Activated naive CD8-positive, alpha-beta T cell (primary cell): ENCODE measurements around the gene ARRB1.

Experiments
- H3K27ac Mint-ChIP-seq: one replicate; pipeline ENCODE4 v1.8.0; 2021; ENCODE audit warnings: mixed read lengths
- H3K27me3 Mint-ChIP-seq: one replicate; pipeline ENCODE4 v1.8.0; 2021; ENCODE audit warnings: mixed read lengths
- H3K36me3 Mint-ChIP-seq: one replicate; pipeline ENCODE4 v1.8.0; 2021; ENCODE audit warnings: mixed read lengths
- H3K4me1 Mint-ChIP-seq: one replicate; pipeline ENCODE4 v1.8.0; 2021; ENCODE audit warnings: low read depth, mixed read lengths
- H3K4me3 Mint-ChIP-seq: one replicate; pipeline ENCODE4 v1.8.0; 2021; ENCODE audit warnings: mild to moderate bottlenecking, mixed read lengths
- H3K9me3 Mint-ChIP-seq: one replicate; pipeline ENCODE4 v1.8.0; 2021; ENCODE audit warnings: low read depth, mixed read lengths

Gene ARRB1

DNA sequence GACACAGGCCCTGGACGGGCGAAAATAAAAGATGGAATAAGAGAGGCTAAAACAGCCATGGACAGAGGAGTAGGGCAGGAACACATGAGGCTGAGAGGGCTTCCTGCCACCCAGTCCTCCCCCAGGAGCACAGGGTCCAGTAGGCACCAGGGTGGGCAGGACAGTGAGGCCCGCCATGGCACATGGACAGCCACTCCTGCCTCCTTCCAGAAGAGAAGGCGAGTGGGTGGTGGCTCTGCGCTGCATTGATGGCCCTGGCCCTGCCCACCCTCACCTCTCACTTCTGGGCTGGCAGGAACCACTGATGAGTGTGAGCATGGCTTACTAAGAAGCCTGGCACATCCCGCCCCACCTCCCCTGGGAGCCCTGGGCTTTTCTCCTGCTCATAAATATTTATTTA, 59.7 kb downstream of the ARRB1 start:
- no peak overlapping the region for H3K4me3 Mint-ChIP-seq
- H3K4me1 Mint-ChIP-seq = peaks cover 23% of the 10 kb centered on the region
- peak overlapping the region; percentile 19 for H3K27ac Mint-ChIP-seq
- H3K9me3 Mint-ChIP-seq = no peaks in the 10 kb centered on the region
- H3K27me3 Mint-ChIP-seq = no peaks in the 10 kb centered on the region
- peaks cover 8% of the 10 kb centered on the region for H3K36me3 Mint-ChIP-seq

DNA sequence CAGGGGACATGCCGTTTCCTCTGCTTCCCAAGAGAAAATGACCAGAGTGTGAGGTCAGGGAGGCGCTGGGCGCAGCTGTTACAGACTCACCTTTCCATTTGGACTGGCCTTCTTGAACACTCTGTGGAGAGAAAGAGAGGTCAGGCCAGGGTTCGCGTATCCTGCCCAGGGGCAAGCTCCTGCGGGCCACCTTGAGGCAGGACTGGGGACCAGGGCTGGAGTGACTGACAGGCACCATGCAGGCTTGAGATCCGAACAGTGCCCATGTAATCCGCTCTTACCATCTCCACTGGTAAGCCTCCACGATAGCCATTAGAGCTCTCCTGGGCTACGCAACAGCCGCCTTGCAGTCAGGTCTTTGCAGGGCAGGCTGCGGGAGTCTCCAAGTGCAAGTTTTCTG, 61.5 kb downstream of the ARRB1 start:
- Mint-ChIP-seq H3K9me3 (no peaks in the 10 kb centered on the region), H3K4me3 (no peak overlapping the region), H3K4me1 (peaks cover 18% of the 10 kb centered on the region), H3K27ac (no peak overlapping the region), H3K36me3 (peaks cover 2% of the 10 kb centered on the region), H3K27me3 (no peaks in the 10 kb centered on the region)

- peak overlapping the region; percentile 10 for H3K27ac Mint-ChIP-seq
- H3K36me3 Mint-ChIP-seq = peaks cover 2% of the 10 kb centered on the region
- no peaks in the 10 kb centered on the region for H3K9me3 Mint-ChIP-seq
- no peak overlapping the region for H3K4me3 Mint-ChIP-seq
- H3K27me3 Mint-ChIP-seq = no peaks in the 10 kb centered on the region
- peaks cover 18% of the 10 kb centered on the region for H3K4me1 Mint-ChIP-seq
These were observed 62.0 kb downstream of the ARRB1 start for GRCh38 chr11:75289511-75289760.

GRCh38 chr11:75287579-75287978, 63.9 kb downstream of the ARRB1 start:
- Mint-ChIP-seq H3K36me3 (peaks cover 2% of the 10 kb centered on the region), H3K4me1 (peaks cover 3% of the 10 kb centered on the region), H3K27ac (no peak overlapping the region), H3K9me3 (no peaks in the 10 kb centered on the region), H3K27me3 (no peaks in the 10 kb centered on the region), H3K4me3 (no peak overlapping the region)

DNA sequence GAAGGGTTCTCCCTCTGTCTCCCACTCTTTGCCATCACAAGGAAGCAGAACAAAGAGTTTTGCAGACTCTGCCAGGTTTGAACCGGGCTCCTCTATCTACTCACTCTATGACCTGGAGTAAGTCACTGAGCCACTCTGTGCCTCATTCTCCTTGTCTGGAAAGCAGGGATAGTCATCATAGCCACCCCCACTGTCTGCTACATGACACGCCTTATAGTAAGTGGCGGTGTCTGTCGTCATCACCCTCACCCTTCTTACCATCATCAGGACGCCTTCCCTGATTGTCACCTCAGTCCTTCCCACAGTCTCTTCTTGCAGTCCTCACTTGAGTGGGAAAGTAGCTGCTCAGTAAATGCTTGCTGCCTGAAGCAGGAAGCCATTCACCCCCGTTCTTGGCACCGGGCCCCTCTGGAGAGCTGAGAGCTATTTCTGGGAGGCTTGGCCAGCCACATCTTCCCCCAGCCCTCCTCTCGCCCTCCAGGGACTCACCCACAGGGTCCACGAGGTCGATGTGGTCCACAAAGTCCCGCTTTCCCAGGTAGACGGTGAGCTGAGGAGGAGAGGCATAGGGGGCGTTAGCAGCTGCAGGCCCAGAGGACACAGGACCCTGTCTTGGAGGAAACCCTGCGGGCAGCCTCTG, 64.5 kb downstream of the ARRB1 start:
- peak overlapping the region; percentile 43 for H3K27ac Mint-ChIP-seq
- H3K9me3 Mint-ChIP-seq = no peaks in the 10 kb centered on the region
- peaks cover 2% of the 10 kb centered on the region for H3K36me3 Mint-ChIP-seq
- H3K4me1 Mint-ChIP-seq = peaks cover 1% of the 10 kb centered on the region
- no peak overlapping the region for H3K4me3 Mint-ChIP-seq
- no peaks in the 10 kb centered on the region for H3K27me3 Mint-ChIP-seq

- Mint-ChIP-seq H3K9me3 (no peaks in the 10 kb centered on the region), H3K27me3 (no peaks in the 10 kb centered on the region), H3K4me1 (no peaks in the 10 kb centered on the region), H3K27ac (no peak overlapping the region), H3K4me3 (no peak overlapping the region), H3K36me3 (peaks cover 2% of the 10 kb centered on the region)
These were observed 65.6 kb downstream of the ARRB1 start for GRCh38 chr11:75285776-75286360.

DNA sequence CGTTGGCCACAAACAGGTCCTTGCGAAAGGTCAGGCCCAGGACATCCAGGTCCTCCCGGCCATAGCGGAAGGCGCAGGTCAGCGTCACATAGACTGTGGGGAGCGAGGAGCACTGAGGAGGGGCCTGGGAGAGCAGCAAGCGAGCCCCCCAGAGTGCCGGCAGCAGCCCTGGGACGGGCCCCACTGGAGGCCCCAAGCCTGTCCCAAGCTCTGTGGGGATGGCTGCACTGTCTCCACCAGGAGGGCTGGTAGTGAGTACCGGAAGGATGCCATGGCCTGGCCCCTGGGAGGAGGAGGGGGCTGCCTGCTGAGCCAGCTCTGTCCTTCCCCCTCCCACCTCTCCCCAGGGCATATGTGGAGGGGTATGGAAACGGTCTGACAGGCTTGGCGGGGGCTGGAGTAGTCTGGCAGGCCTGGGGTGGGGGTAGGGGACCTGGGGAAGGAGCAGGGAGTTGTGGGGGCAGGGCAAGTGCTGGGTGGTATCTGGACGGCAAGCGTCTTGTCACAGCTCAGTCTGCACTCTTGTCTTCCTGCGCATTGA, 68.0 kb downstream of the ARRB1 start:
- Mint-ChIP-seq H3K36me3 (peaks cover 3% of the 10 kb centered on the region), H3K4me3 (no peak overlapping the region), H3K27me3 (no peaks in the 10 kb centered on the region), H3K27ac (no peak overlapping the region), H3K4me1 (peaks cover 14% of the 10 kb centered on the region), H3K9me3 (no peaks in the 10 kb centered on the region)

GRCh38 chr11:75281469-75282095, 69.9 kb downstream of the ARRB1 start:
- Mint-ChIP-seq H3K4me3 (no peak overlapping the region), H3K9me3 (no peaks in the 10 kb centered on the region), H3K4me1 (peaks cover 29% of the 10 kb centered on the region), H3K27me3 (no peaks in the 10 kb centered on the region), H3K36me3 (peaks cover 8% of the 10 kb centered on the region), H3K27ac (no peak overlapping the region)

- no peaks in the 10 kb centered on the region for H3K27me3 Mint-ChIP-seq
- peaks cover 10% of the 10 kb centered on the region for H3K36me3 Mint-ChIP-seq
- no peak overlapping the region for H3K27ac Mint-ChIP-seq
- peaks cover 35% of the 10 kb centered on the region for H3K4me1 Mint-ChIP-seq
- no peaks in the 10 kb centered on the region for H3K9me3 Mint-ChIP-seq
- H3K4me3 Mint-ChIP-seq = no peak overlapping the region
These were observed 70.5 kb downstream of the ARRB1 start for GRCh38 chr11:75280770-75281468.

DNA sequence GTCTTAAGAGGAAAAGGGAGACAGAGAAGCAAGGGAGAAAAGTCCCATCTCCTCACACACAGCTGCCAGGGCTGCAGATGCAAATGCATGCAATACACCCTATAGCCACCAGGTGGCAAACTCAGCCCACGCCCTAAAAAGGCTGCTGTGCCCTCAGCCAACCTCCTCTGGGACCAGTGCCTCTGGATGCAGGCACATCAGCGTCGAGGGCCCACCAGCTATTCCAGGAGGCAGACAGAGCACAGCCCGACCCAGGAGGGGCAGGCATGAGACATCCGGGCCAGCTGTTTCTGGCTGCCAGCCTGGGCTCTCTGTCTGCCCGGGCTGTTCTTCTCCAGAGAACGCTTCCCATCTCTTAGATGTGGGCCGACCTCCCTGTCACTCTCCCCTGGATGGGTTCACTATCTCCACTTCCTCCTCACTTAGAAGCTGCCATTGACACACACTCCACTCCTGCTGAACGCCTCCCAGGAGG, 71.2 kb downstream of the ARRB1 start:
- Mint-ChIP-seq H3K4me1 (peaks cover 42% of the 10 kb centered on the region), H3K27ac (peak overlapping the region; percentile 71), H3K9me3 (no peaks in the 10 kb centered on the region), H3K27me3 (no peaks in the 10 kb centered on the region), H3K36me3 (peaks cover 10% of the 10 kb centered on the region), H3K4me3 (peak overlapping the region; percentile 8)

GRCh38 chr11:75279273-75279672, 72.2 kb downstream of the ARRB1 start:
- peaks cover 46% of the 10 kb centered on the region for H3K4me1 Mint-ChIP-seq
- H3K27me3 Mint-ChIP-seq = no peaks in the 10 kb centered on the region
- H3K4me3 Mint-ChIP-seq = no peak overlapping the region
- H3K36me3 Mint-ChIP-seq = peaks cover 10% of the 10 kb centered on the region
- no peaks in the 10 kb centered on the region for H3K9me3 Mint-ChIP-seq
- H3K27ac Mint-ChIP-seq = no peak overlapping the region

DNA sequence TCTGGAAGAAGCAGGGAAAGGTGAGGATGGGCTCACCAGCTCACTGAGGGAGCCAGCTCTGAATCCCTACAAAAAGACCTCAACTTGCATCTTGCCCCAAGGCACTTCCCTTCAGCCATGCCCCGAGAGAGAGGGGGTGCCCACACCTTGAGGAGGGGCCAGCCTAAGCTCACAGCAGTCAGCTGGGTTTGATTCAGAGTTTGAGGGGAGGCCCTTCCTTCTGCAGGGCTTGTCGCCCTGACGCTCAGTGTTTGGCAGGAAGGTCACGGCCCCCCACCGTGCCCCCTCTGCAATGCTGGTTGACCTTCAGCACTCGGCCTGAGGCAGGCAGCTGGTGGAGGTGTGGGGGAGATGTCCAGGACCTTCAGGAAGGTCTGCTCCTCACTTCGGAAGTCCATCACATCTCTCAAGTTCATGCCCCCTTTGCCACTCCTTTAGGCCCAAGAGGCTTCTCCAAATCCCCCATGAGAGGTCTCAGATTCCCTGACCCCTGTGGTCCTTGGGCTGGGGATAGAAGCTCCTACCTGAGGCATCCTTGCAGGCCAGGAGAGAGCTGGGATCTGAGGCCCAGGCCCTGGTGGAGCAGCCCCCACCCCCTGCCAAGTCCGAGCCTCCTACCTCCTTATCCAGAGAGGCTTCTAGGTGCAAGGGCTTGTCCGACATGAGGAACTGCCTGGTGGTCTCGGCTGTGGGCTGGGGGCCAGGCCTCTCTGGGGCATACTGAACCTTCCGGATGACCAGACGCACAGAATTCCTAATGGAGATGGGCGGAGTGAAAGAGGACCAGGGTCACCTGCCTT, 73.3 kb downstream of the ARRB1 start:
- H3K27ac Mint-ChIP-seq = peak overlapping the region; percentile 99
- no peak overlapping the region for H3K4me3 Mint-ChIP-seq
- H3K4me1 Mint-ChIP-seq = peaks cover 55% of the 10 kb centered on the region
- H3K36me3 Mint-ChIP-seq = peaks cover 10% of the 10 kb centered on the region
- no peaks in the 10 kb centered on the region for H3K27me3 Mint-ChIP-seq
- no peaks in the 10 kb centered on the region for H3K9me3 Mint-ChIP-seq

DNA sequence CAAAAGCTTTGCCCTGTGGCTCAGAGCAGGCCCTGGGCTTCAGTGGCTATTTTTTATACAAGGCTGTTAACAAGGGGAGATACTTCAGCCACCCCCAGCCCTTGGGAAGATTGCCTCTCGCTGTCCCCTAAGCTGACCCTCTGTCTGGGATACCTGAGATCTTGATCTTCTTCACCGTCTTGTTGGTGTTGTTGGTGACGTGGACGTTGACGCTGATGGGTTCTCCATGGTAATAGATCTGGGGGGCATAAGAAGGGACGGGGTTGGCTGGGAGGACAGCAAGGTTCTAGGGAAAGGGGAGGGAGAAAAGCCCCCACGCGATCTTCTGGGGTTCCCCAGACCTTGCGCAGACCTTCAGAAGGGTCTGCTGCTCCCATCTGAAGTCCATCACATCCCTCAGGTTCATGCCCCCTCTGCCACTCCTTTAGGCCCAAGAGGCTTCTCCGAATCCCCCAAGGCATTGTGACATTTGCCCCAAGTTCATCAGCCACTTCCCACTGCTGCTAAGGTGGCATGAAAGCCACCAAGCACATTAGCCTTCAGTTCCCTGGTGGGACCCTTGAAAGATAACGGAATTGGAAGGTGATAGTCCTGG, 74.2 kb downstream of the ARRB1 start:
- H3K36me3 Mint-ChIP-seq = peaks cover 10% of the 10 kb centered on the region

DNA sequence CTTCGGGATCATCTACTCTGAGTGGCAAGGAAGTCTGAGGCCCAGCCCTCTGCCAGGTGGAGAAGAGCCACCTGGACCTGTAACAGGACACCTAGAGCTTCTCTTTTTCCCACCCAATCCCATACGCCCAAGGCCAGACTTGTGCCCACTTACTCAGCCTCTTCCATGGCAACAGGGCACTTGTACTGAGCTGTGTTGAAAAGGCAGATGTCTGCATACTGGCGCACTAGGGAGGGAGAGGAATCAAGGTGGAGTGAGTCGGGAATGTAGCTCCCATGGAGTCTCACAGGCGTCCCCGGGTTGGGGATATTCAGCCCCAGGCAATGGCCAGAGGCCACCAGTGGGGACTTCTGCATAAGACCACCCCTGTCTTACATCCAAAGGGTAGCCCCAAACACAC, 74.8 kb downstream of the ARRB1 start:
- Mint-ChIP-seq H3K9me3 (no peaks in the 10 kb centered on the region), H3K4me3 (peak overlapping the region; percentile 30), H3K27ac (peak overlapping the region; percentile 99), H3K27me3 (no peaks in the 10 kb centered on the region), H3K4me1 (peaks cover 62% of the 10 kb centered on the region), H3K36me3 (peaks cover 10% of the 10 kb centered on the region)

More for the DNA sequence above, 74.2 kb downstream of the ARRB1 start:
- peak overlapping the region; percentile 99 for H3K27ac Mint-ChIP-seq
- no peaks in the 10 kb centered on the region for H3K9me3 Mint-ChIP-seq
- H3K4me1 Mint-ChIP-seq = peaks cover 62% of the 10 kb centered on the region
- no peak overlapping the region for H3K4me3 Mint-ChIP-seq
- H3K27me3 Mint-ChIP-seq = no peaks in the 10 kb centered on the region
